Muscle layer of colon (tissue), 2 donors: Measurements from ENCODE around the gene TTLL10.

ENCODE experiments used
- H3K27ac ChIP-seq: one replicate; pipeline ENCODE4 v1.7.0; 2013; ENCODE audit warnings: low read depth, mild to moderate bottlenecking, low read length, moderate library complexity
- H3K27me3 ChIP-seq, 2 donors: one replicate each; pipeline ENCODE4 v1.7.0; 2013; ENCODE audit warnings: low read length in 2 of 2, mild to moderate bottlenecking in 2 of 2; ENCODE audit not compliant: insufficient read depth in 2 of 2, control insufficient read depth in 1 of 2
- H3K36me3 ChIP-seq: one replicate; pipeline ENCODE4 v1.7.0; 2013; ENCODE audit warnings: mild to moderate bottlenecking, low read length; ENCODE audit not compliant: insufficient read depth
- H3K4me1 ChIP-seq: one replicate; pipeline ENCODE4 v1.7.0; 2013; ENCODE audit warnings: mild to moderate bottlenecking, low read length; ENCODE audit not compliant: insufficient read depth
- H3K4me3 ChIP-seq, 2 donors: one replicate each; pipeline ENCODE4 v1.7.0; 2013; ENCODE audit warnings: low read length in 2 of 2, low read depth in 1 of 2, mild to moderate bottlenecking in 1 of 2, moderate library complexity in 1 of 2
- H3K9ac ChIP-seq: one replicate; pipeline ENCODE4 v1.7.0; 2013; ENCODE audit warnings: low read length
- H3K9me3 ChIP-seq: one replicate; pipeline ENCODE4 v1.7.0; 2013; ENCODE audit warnings: mild to moderate bottlenecking, low read length
- donor health status: abdominal sarcoma.
- donor health status: Adenocarcinoma of cecum.

TTLL10 gene

DNA sequence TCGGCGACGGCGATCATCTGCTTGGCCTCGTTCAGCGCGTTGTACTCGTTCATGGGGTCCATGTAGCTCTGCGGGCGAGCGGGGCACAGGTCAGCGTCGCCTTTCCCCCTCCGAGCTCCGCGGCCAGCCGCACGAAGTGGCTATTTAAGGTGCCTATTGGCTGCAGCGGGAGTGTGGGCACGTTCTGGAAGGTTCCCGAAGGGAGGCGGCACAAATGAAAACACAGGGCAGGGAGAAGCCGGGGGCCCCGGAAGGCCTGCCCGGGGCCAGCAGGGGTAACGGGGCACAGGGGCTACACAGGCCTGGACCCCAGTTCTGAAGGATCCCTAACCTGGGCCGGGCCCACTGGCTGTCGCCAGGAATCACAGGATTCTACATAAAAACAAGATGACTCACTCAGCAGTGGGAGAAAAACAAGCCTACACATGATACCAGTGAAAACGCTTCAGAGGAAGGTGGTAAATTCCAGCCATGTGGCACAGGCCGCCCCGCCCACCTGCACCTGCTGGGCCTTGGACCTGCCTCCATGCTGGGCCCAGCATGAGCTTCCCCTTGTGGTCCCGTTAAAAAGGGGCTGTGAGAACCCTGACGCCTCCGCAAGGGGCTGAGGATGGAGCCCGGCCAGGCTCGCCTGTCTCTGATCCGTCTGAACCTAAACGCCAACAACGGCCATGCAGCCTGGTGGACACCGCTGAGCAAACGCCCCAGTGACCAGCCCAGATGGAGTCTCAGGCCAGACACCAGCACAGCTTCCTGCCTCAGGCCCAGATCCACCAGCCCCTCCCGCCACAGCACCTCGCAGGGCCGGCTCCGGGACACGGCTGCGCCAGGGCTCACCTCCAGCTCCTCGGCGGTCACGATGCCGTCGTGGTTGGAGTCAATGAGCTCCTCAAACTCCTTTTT lies 44.2 kb downstream of the TTLL10 start:
- Histone ChIP-seq H3K27me3 (no peaks in the 10 kb centered on the region), H3K4me1 (no peaks in the 10 kb centered on the region), H3K4me3 (no peak overlapping the region), H3K27ac (no peak overlapping the region), H3K9me3 (no peaks in the 10 kb centered on the region), H3K9ac (no peak overlapping the region), H3K36me3 (peaks cover 27% of the 10 kb centered on the region)

DNA sequence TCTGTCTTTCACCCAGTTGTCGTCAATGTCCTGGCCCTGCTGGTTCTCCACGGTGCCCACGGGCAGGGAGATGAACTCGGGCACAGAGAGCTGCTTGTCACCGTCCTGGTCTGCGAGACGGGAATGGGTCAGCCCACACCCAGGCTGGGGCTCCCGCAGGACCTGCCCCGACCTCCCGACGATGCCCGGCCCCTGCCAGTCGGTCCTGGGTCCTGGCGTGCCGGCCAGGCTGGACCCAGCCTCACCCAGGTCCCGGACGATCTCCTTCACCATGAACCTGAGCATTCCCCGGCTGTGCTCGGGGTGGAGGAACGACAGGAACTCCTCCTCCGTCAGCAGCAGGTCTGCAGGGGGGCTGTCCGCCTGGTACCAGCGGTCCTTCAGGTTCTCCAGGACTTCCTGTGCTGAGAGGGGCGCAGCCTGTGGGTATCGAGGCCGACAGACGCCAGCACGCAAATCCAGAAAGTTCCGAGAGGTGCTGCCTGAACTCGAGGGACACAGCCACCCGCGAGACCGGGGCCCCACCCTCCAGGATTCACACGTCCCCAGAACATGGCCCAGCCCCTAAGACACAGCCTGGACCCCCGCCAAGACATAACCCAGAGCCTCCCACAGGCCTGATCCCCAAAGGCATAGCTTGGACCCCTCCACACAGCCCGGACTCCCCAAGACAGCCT lies 45.0 kb downstream of the TTLL10 start:
- H3K36me3 ChIP-seq = peaks cover 32% of the 10 kb centered on the region

DNA sequence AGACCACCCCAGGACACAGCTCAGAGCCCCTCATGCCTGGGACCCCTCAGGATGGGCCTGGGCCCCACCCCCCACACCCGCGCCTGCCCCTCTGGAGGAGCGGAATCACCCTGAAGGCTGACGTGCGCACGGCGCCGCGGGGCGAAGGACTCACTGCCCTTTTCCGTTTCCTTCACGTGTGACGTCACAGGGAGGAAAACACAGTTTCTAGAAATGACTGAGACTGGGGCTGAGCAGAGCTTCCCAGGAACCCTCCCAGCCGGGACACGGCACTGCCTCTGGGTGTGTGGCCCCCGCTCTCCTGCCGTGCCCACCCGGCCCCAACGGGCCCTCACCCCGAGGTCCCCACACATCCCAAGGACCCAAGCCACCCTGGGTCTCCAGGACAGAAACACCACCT lies 45.7 kb downstream of the TTLL10 start:
- Histone ChIP-seq H3K4me1 (no peaks in the 10 kb centered on the region), H3K4me3 (no peak overlapping the region), H3K36me3 (peaks cover 33% of the 10 kb centered on the region), H3K9ac (no peak overlapping the region), H3K27ac (no peak overlapping the region), H3K27me3 (no peaks in the 10 kb centered on the region), H3K9me3 (no peaks in the 10 kb centered on the region)

More for the DNA sequence above, 45.0 kb downstream of the TTLL10 start:
- Histone ChIP-seq H3K9ac (no peak overlapping the region), H3K27me3 (no peaks in the 10 kb centered on the region), H3K4me3 (no peak overlapping the region), H3K9me3 (no peaks in the 10 kb centered on the region), H3K4me1 (no peaks in the 10 kb centered on the region), H3K27ac (no peak overlapping the region)

DNA sequence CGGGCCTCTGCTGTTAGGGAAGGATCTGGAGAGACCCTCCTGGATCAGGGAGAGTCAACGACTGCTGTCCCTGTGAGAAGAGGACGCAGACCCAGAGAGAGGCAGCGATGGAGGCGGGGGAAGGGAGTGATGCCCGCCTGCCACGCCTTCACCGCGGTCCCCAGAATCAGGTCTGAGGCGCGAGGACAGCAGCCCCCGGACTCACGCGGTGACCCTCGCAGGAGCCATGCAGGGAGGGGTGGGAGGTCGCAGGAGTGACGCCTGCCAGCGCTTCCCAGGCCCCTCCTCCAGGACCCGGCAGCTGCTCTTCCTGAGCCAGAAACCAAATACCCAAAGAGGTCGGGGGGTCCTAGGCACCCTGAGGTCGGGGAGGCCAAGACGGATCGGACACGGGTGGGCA lies 46.5 kb downstream of the TTLL10 start:
- H3K36me3 ChIP-seq = peaks cover 42% of the 10 kb centered on the region
- H3K27ac ChIP-seq = no peak overlapping the region
- H3K9me3 ChIP-seq = no peaks in the 10 kb centered on the region
- H3K4me3 ChIP-seq = no peak overlapping the region
- H3K4me1 ChIP-seq = no peaks in the 10 kb centered on the region
- H3K27me3 ChIP-seq = no peaks in the 10 kb centered on the region
- no peak overlapping the region for H3K9ac ChIP-seq

DNA sequence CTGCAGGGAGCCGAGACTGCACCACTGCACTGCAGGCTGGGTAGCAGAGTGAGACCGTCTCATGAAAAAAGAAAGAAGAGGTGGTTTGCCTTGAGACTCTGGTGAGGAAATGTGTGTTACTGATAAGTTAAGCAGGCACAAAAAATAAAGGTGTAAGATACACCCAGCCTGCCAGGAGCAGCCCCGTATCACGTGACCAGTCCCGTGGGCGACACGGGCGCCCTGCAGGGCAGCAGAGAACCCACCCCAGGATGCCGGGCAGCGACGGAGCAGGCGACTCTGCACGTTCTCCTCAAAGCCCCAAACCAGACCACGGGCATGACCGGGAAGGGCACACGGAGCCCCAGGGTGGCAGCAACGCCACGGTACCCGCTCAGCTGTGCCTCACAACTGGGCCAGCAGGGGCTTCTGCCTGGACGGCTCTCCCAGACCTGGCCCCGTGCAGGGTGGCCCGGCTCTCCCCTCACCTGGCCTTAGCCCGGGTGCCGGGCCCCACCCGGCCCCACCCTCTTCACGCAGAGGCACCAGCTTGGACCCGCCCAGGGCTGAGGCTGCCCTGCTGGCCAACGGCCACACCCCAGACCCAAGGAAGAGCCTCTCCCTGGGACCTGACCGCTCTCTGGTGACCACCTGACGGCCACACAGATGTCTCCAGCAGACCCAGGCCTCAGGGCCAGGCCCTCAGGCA lies 48.4 kb downstream of the TTLL10 start:
- H3K4me3 ChIP-seq = no peak overlapping the region
- H3K9me3 ChIP-seq = no peaks in the 10 kb centered on the region
- H3K27ac ChIP-seq = no peak overlapping the region
- H3K4me1 ChIP-seq = no peaks in the 10 kb centered on the region
- H3K27me3 ChIP-seq = no peaks in the 10 kb centered on the region
- no peak overlapping the region for H3K9ac ChIP-seq
- peaks cover 44% of the 10 kb centered on the region for H3K36me3 ChIP-seq

DNA sequence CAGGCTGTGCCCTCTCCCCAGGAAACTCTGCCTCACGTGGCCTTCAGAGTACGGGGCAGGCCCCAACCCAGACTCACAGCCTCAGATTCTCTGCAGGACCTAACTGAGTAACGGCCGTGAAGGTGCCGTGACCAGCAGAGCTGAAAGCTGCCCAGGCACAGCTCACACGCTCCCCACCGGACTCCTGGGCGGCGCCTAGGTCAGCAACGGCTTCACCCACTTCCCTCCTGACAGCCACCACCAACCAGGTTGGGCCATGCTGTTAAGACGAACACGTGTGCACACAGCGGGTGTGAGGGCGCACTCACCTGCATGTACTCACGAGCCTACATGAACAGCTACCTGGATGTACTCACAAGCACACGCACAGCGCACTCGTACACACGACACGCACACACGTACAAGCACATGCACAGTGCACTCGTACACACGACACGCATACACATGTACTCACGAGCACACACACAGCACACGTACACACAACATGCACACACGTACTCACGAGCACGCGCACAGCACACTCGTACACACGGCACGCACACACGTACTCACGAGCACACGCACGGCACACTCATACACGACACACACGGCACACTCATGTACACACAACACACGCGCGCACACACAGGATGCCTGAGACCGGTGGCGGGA lies 49.0 kb downstream of the TTLL10 start:
- Histone ChIP-seq H3K4me1 (no peaks in the 10 kb centered on the region), H3K9me3 (no peaks in the 10 kb centered on the region), H3K4me3 (no peak overlapping the region), H3K36me3 (peaks cover 41% of the 10 kb centered on the region), H3K27me3 (no peaks in the 10 kb centered on the region), H3K27ac (no peak overlapping the region), H3K9ac (no peak overlapping the region)

DNA sequence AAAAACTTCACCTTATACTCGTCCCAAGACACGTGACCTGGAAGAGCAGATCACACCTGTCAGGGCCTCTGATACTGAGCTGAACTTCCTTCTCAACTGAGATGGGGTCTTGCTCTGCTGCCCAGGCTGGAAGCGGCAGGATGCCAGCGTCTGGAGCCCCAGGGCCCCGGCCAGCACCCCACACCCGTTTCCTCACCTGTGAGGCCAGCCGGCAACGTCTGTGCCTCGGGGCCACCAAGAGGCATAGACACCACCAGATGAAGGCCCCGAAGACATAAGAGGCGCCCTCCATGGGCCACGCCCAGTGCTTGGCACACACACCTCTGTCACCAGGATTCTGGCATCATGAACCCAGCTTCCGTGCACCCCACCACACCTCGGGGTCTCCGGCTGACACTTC lies 49.6 kb downstream of the TTLL10 start:
- H3K27me3 ChIP-seq = no peaks in the 10 kb centered on the region
- H3K9me3 ChIP-seq = no peaks in the 10 kb centered on the region
- H3K27ac ChIP-seq = no peak overlapping the region
- H3K4me3 ChIP-seq = no peak overlapping the region
- H3K4me1 ChIP-seq = no peaks in the 10 kb centered on the region
- no peak overlapping the region for H3K9ac ChIP-seq
- H3K36me3 ChIP-seq = peaks cover 39% of the 10 kb centered on the region

DNA sequence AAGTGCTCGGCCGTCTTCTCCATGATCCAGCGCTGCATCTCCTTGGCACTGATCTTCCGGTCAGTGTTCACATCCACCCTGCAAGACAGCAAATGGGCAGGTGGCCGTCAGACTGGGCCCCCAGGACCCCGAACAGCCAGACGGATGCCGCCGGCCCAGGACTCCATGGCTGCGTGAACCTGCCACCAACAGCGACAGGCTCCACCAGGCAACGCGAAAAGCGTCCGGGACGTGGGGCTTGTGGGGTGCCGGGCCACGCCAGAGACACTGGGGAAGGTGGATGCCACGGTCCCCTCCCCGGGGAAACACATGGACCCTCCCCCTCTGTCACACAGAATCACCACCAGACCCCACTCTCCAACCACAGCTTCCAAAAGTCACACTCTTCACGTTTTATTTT lies 50.2 kb downstream of the TTLL10 start:
- Histone ChIP-seq H3K27ac (no peak overlapping the region), H3K4me3 (no peak overlapping the region), H3K9me3 (no peaks in the 10 kb centered on the region), H3K4me1 (no peaks in the 10 kb centered on the region), H3K27me3 (no peaks in the 10 kb centered on the region), H3K36me3 (peaks cover 39% of the 10 kb centered on the region), H3K9ac (no peak overlapping the region)

DNA sequence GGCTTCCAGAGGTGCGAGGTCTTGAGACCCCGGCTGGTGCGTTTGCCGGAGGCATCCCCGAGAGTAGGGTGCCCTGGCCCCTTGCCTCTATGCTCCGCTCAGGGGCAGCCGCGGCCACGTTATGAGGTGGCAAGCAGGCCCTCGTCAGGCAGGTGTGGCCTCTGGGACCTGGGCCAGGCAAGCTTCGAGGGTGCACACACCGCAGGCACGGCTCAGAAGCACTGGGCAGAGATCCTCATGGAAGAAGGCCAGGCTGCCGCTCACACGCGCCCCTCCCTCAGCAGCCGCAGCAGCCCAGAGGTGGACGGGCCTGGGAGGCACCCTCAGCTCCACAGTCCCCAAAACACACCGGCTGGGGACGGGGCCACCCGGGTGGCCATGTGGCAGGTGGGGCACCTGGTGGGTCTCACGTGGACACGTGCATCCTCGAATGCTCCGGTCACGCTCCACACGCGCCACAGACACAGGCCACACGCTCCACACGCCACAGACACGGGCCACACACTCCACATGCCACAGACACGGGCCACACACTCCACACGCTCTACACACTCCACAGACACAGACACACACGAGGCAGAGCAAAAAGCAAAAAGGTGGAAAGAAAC lies 51.7 kb downstream of the TTLL10 start:
- Histone ChIP-seq H3K36me3 (peaks cover 39% of the 10 kb centered on the region), H3K4me3 (no peak overlapping the region)

DNA sequence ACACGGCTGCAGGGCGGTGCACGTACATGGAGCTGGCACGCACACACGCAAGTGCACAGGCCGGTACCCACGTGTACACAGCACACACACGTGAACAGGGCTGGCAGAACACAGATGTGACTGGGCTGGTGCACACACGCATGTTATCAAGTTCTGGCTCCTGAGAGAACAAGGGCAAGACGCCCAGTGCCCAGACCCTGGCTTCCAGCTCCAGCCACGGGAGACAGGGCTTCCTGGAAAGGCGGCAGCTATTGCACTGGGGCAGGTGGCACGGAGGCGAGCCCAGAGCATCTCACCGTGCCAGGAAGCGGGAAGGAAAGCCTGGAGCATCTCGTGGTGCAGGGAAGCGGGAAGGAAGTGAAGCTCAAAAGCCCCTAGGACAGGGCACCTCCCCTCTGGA lies 52.2 kb downstream of the TTLL10 start:
- no peak overlapping the region for H3K9ac ChIP-seq
- peaks cover 39% of the 10 kb centered on the region for H3K36me3 ChIP-seq
- H3K27ac ChIP-seq = no peak overlapping the region
- peaks cover 17% of the 10 kb centered on the region for H3K4me1 ChIP-seq
- H3K9me3 ChIP-seq = no peaks in the 10 kb centered on the region
- no peak overlapping the region for H3K4me3 ChIP-seq
- H3K27me3 ChIP-seq = no peaks in the 10 kb centered on the region

More for the DNA sequence above, 51.7 kb downstream of the TTLL10 start:
- H3K27me3 ChIP-seq = no peaks in the 10 kb centered on the region
- H3K4me1 ChIP-seq = peaks cover 12% of the 10 kb centered on the region
- no peaks in the 10 kb centered on the region for H3K9me3 ChIP-seq
- no peak overlapping the region for H3K27ac ChIP-seq
- H3K9ac ChIP-seq = no peak overlapping the region
